Measurements from ENCODE around the gene RNF32.
"Not testable (repeated sequence)": the region's sequence is repeated elsewhere in the genome, so short reads cannot be mapped to it uniquely, and the experiment has no call there.

RNF32 gene

GRCh38 chr7:156635529-156636385, 4.8 kb upstream of the RNF32 start:
- no peak for TF ChIP-seq CTCF (IDR thresholded peaks at IDR 0.05; ENCODE audit: insufficient read depth, low read length, poor library complexity, severe bottlenecking)
- Histone ChIP-seq H3K4me3 (replicated peaks; ENCODE audit: low read depth, low read length) (no peak overlapping the region), H3K36me3 (ENCODE audit: control insufficient read depth, insufficient read depth, low read length) (no peaks in the 10 kb centered on the region; the same call in 1 of the 2 replicates), H3K27me3 (replicated peaks; ENCODE audit: control insufficient read depth, insufficient read depth, low read length) (no peaks in the 10 kb centered on the region)
- DNase-seq (ENCODE audit: extremely low read depth, insufficient read length), result no peak

DNA sequence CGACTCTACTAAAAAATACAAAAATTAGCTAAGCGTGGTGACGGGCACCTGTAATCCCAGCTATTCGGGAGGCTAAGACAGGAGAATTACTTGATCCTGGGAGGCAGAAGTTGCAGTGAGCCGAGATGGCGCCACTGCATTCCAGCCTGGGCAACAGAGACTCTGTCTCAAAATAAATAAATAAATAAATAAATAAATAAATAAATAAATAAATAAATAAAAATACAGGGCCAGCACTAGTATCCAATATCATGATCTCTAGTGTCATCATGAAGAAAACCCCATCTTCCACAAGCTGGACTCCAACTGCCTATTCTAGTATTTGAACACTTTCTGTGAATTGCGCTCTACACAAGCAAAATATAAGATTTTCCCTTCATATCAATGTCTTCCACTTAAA, 3.5 kb upstream of the RNF32 start:
- not testable (repeated sequence) for H3K36me3 ChIP-seq (ENCODE audit: control insufficient read depth, insufficient read depth, low read length); DNase-seq (ENCODE audit: extremely low read depth, insufficient read length); H3K27me3 ChIP-seq (replicated peaks; ENCODE audit: control insufficient read depth, insufficient read depth, low read length); H3K4me3 ChIP-seq (replicated peaks; ENCODE audit: low read depth, low read length)

DNA sequence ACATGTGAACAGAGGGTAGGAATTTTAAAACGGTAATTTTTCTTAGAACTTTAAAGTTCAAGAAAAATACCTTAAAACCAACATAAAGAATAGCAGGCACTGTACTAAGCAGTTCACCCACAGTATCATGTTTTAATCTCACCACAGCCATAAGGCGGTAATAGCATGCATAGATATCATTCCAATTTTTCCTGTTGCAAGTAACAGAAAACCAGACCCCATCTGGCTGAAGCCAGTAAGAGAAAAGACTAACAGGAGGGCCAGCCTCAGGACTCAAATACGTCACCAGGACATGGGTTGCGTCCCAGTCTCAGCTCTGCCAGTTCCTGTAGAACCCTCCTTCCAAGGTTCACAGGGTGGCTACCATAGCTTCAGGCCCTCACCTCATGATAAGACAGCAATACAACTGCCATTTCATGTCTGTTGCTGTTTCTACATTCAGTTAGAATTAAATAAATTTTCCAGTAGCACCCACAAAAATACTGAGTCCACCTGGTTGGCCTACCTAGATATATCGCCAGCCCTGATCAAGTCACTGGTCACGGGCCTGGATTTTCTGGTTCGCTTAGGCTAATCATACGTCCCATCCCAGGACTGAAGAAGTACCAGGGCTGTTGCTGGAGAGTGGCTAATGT, 2.0 kb upstream of the RNF32 start:
- Histone ChIP-seq H3K27me3 (replicated peaks; ENCODE audit: control insufficient read depth, insufficient read depth, low read length) (no peaks in the 10 kb centered on the region), H3K36me3 (ENCODE audit: control insufficient read depth, insufficient read depth, low read length) (no peaks in the 10 kb centered on the region; the same call in 1 of the 2 replicates), H3K4me3 (replicated peaks; ENCODE audit: low read depth, low read length) (no peak overlapping the region)
- no peak for DNase-seq (ENCODE audit: extremely low read depth, insufficient read length)
- TF ChIP-seq CTCF (IDR thresholded peaks at IDR 0.05; ENCODE audit: insufficient read depth, low read length, poor library complexity, severe bottlenecking), result no peak

GRCh38 chr7:156639426-156640256, 933 bp upstream of the RNF32 start:
- DNase-seq (ENCODE audit: extremely low read depth, insufficient read length), result no peak
- Histone ChIP-seq H3K4me3 (replicated peaks; ENCODE audit: low read depth, low read length) (peak overlapping the region; percentile 96), H3K36me3 (ENCODE audit: control insufficient read depth, insufficient read depth, low read length) (no peaks in the 10 kb centered on the region; the same call in 1 of the 2 replicates), H3K27me3 (replicated peaks; ENCODE audit: control insufficient read depth, insufficient read depth, low read length) (no peaks in the 10 kb centered on the region)
- no peak for TF ChIP-seq CTCF (IDR thresholded peaks at IDR 0.05; ENCODE audit: insufficient read depth, low read length, poor library complexity, severe bottlenecking)

DNA sequence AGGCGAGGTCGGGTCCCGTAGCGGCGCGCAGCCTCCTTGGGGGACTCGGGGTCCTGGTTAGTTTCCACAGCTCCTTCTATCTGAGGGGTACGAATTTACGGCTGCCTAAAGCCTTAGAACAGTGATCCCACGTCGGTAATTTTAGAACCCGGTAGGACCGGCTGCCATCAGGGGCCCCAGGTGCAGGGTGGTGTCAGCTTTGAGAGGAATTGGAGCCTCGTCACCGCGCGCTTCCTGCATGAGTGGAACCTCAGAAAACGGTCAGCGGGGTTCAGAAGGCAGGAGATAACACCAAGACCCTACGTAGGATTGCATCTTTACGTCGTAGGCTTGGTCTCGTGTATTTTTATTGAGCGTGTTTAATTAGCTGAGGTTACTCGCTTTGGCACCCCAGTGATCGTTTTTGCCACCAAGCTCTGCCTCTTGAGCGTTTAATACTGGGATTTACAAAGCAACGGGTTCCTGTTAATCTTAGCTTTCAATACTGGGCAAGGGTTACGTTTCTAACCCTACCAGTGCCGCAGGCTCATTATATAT, 443 bp downstream of the RNF32 start:
- Histone ChIP-seq H3K27me3 (replicated peaks; ENCODE audit: control insufficient read depth, insufficient read depth, low read length) (no peaks in the 10 kb centered on the region), H3K4me3 (replicated peaks; ENCODE audit: low read depth, low read length) (peak overlapping the region; percentile 96), H3K36me3 (ENCODE audit: control insufficient read depth, insufficient read depth, low read length) (no peaks in the 10 kb centered on the region; the same call in 1 of the 2 replicates)
- TF ChIP-seq CTCF (IDR thresholded peaks at IDR 0.05; ENCODE audit: insufficient read depth, low read length, poor library complexity, severe bottlenecking), result no peak
- DNase-seq (ENCODE audit: extremely low read depth, insufficient read length), result no peak
